SK-N-MC (cell line): ENCODE measurements around the gene SNX24.

ENCODE experiments used
- EZH2 ChIP-seq: fragments of 200-600 bp; sonication (generic); IDR thresholded peaks from one replicate; pipeline ENCODE4 v1.6.1; 2017; ENCODE audit warnings: antibody characterized with exemption
- POLR2AphosphoS5 ChIP-seq: IDR thresholded peaks from 2 replicates; pipeline ENCODE4 v1.6.1; 2012; ENCODE audit warnings: mild to moderate bottlenecking, low read depth, low read length, borderline replicate concordance

- TF ChIP-seq POLR2AphosphoS5: no peak
- no peak for TF ChIP-seq EZH2
Measured at GRCh38 chr5:122831984-122832383, 13.4 kb upstream of the SNX24 start.
